Measurements from ENCODE around the gene SULF2. TPM values are rescaled to one million over a fixed set of nuclear protein-coding genes. Genes with fewer than 3 reads are reported as not detected.
A peak's percentile ranks its signal among the peaks of the same experiment; 100 is the strongest.

Gene SULF2
- total and polyA plus RNA-seq, 4 donors: 8.1 to 25.4 (median 12.0) TPM

DNA sequence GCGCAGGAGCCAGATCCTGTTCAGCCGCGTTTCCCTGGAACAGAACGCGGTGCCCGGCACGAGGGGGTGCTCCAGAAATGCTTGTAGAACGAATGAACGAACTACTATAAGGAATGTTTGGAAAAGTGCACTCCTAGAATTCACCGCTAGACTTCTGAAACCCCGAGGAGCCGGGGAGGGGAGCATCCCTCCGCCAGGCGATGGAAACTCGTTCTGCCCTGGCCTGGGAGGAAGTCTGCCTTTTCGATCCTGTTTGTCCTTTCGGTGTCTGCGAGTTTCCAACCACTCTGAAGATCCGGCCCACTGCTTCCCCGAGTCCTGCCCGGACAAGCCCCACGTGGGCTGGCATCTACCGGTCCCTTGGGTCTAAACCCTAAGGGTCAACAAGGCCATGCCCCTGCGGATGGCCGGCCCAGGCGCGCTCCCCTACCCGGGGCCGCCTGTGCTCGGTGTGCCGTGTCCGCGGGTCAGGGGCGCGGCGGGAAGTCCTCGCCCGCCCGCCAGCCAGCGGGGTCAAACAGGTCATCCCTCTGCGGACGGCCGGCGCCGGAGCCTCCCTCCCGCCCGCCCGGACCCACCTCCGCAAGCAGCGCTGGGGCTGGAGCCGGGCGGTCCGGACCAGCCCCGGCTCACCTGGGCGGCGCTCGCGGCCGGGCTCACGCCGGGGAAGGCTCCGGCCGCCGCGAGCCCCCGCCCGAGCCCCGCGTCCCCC lies 526 bp downstream of the SULF2 start:
- Histone ChIP-seq H3K27me3 (ENCODE audit: control insufficient read depth in 4 of 4, insufficient read depth in 4 of 4, low read length in 3 of 4) (no peaks in the 10 kb centered on the region), H3K27ac (ENCODE audit: low read depth in 1 of 2, low read length in 2 of 2) (peak overlapping the region; percentile 21 to 70), H3K9ac (ENCODE audit: low read depth in 1 of 2, low read length in 2 of 2) (peak overlapping the region; percentile 16 to 28), H3K4me3 (ENCODE audit: low read depth in 1 of 3, low read length in 3 of 3) (peak overlapping the region; percentile 41 to 74 (median 72)), H3K9me3 (ENCODE audit: control insufficient read depth in 4 of 4, low read length in 3 of 4) (no peaks in the 10 kb centered on the region), H3K36me3 (ENCODE audit: control insufficient read depth in 4 of 4, insufficient read depth in 3 of 4, low read depth in 1 of 4, low read length in 3 of 4) (no peaks in the 10 kb centered on the region), H3K4me1 (ENCODE audit: control insufficient read depth in 4 of 4, insufficient read depth in 4 of 4, low read length in 3 of 4) (peaks cover 0 to 42% (median 27%) of the 10 kb centered on the region in 4 donors)
- no peak for DNase-seq (ENCODE audit: low spot score)
- 2% methylated on average over 69 of the region's 69 CpGs for WGBS
- TF ChIP-seq FOXA2 (IDR thresholded peaks at IDR 0.05): no peak
- peak; percentile 4 to 22 for TF ChIP-seq RAD21 (IDR thresholded peaks at IDR 0.05)
- TF ChIP-seq CTCF (IDR thresholded peaks at IDR 0.05; ENCODE audit: low read depth, low read length, missing input control): no peak
- no peak for TF ChIP-seq YY1 (IDR thresholded peaks at IDR 0.05)
- TF ChIP-seq, protein P1, sequence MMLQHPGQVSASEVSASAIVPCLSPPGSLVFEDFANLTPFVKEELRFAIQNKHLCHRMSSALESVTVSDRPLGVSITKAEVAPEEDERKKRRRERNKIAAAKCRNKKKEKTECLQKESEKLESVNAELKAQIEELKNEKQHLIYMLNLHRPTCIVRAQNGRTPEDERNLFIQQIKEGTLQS (IDR thresholded peaks at IDR 0.05): no peak
- no peak for TF ChIP-seq FOXA1 (IDR thresholded peaks at IDR 0.05)
- peak in 1 of 2 donors; percentile 7 for TF ChIP-seq RXRA (IDR thresholded peaks at IDR 0.05)

DNA sequence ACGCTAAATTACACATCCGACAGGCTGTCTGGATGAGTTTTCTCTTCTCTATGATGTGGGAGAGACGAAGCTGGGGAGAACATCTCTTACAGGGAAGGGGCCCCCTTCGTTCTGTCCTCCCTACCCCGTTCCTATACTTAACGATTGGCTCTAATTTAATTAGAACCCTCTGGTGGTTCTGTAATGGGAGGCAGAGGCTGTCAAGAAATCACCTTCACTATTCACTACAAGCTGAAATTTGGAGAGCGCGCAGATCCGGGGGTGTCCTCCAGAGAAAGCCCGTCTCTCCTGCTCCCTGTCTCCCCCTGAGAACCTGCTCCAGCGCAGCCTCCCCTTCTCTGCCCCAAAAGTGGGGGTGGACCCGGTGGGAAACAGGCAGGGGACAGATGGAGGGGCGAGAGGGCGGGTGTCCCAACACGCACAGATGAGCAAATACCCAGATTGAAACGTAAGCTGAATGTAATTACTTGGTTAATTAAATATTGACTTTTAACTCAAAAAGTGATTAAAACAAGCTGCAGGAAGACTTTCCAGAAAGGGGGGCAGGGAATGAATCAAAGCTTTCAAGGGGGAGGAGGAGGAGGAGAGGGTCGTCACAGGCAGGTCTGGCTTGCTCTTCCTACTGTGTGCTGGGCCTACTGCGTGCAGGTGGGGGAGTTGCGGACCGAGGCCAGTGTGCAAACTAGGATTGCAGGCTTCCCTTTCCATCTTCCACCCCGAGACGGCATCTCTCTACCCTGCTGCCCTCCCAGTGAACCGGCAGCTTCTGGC lies 1.3 kb downstream of the SULF2 start:
- DNase-seq (ENCODE audit: low spot score): no peak
- Histone ChIP-seq H3K36me3 (ENCODE audit: control insufficient read depth in 4 of 4, insufficient read depth in 3 of 4, low read depth in 1 of 4, low read length in 3 of 4) (no peaks in the 10 kb centered on the region), H3K9ac (ENCODE audit: low read depth in 1 of 2, low read length in 2 of 2) (peak overlapping the region; percentile 28 to 37), H3K27me3 (ENCODE audit: control insufficient read depth in 4 of 4, insufficient read depth in 4 of 4, low read length in 3 of 4) (no peaks in the 10 kb centered on the region), H3K4me1 (ENCODE audit: control insufficient read depth in 4 of 4, insufficient read depth in 4 of 4, low read length in 3 of 4) (peaks cover 0 to 45% (median 29%) of the 10 kb centered on the region in 4 donors), H3K27ac (ENCODE audit: low read depth in 1 of 2, low read length in 2 of 2) (peak overlapping the region in 1 of 2 donors; percentile 70), H3K4me3 (ENCODE audit: low read depth in 1 of 3, low read length in 3 of 3) (peak overlapping the region; percentile 41 to 74 (median 72)), H3K9me3 (ENCODE audit: control insufficient read depth in 4 of 4, low read length in 3 of 4) (no peaks in the 10 kb centered on the region)
- TF ChIP-seq, protein P2, sequence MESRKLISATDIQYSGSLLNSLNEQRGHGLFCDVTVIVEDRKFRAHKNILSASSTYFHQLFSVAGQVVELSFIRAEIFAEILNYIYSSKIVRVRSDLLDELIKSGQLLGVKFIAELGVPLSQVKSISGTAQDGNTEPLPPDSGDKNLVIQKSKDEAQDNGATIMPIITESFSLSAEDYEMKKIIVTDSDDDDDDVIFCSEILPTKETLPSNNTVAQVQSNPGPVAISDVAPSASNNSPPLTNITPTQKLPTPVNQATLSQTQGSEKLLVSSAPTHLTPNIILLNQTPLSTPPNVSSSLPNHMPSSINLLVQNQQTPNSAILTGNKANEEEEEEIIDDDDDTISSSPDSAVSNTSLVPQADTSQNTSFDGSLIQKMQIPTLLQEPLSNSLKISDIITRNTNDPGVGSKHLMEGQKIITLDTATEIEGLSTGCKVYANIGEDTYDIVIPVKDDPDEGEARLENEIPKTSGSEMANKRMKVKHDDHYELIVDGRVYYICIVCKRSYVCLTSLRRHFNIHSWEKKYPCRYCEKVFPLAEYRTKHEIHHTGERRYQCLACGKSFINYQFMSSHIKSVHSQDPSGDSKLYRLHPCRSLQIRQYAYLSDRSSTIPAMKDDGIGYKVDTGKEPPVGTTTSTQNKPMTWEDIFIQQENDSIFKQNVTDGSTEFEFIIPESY (IDR thresholded peaks at IDR 0.05): no peak
- no peak for TF ChIP-seq JUND (IDR thresholded peaks at IDR 0.05)
- TF ChIP-seq, protein P1 (IDR thresholded peaks at IDR 0.05): no peak
- TF ChIP-seq SP1 (IDR thresholded peaks at IDR 0.05): no peak
- TF ChIP-seq HNF4G (IDR thresholded peaks at IDR 0.05): no peak
- TF ChIP-seq, protein P3, sequence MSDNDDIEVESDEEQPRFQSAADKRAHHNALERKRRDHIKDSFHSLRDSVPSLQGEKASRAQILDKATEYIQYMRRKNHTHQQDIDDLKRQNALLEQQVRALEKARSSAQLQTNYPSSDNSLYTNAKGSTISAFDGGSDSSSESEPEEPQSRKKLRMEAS (IDR thresholded peaks at IDR 0.05): no peak
- TF ChIP-seq YY1 (IDR thresholded peaks at IDR 0.05): no peak
- TF ChIP-seq FOXA1 (IDR thresholded peaks at IDR 0.05): no peak
- no peak for TF ChIP-seq HNF4A (conservative IDR thresholded peaks at IDR 0.05)
- TF ChIP-seq CTCF (IDR thresholded peaks at IDR 0.05; ENCODE audit: low read depth, low read length, missing input control): no peak
- no peak for TF ChIP-seq GABPA (IDR thresholded peaks at IDR 0.05 in 1 of 2, conservative IDR thresholded peaks at IDR 0.05 in 1 of 2)
- TF ChIP-seq REST (IDR thresholded peaks at IDR 0.05): no peak
- no peak for TF ChIP-seq TAF1 (conservative IDR thresholded peaks at IDR 0.05)
- no peak for TF ChIP-seq EGR1 (IDR thresholded peaks at IDR 0.05; ENCODE audit: low read depth in 2 of 2)
- WGBS: 52% methylated on average over 23 of the region's 23 CpGs
